DND-41 (cell line): ENCODE measurements around the gene DRD4.

Source experiments
- ATAC-seq: fragments of 200-7000 bp; cut with Tn5 transposase; 3 replicates; pipeline ENCODE4 v1.9.1; 2021; ENCODE audit warnings: low read depth; ENCODE audit not compliant: insufficient read depth
- DNase-seq: peaks from one replicate; pipeline ENCODE4 v3.0.0-alpha.2; 2020
- H2AFZ ChIP-seq: 2 replicates; pipeline ENCODE4 v1.6.0; 2012; ENCODE audit warnings: low read depth, low read length
- H3K27ac ChIP-seq: 2 replicates; pipeline ENCODE4 v1.5.1; 2012; ENCODE audit warnings: low read length, inconsistent platforms
- H3K27me3 ChIP-seq: fragments of 200-600 bp; sonication (generic); 2 replicates; pipeline ENCODE4 v1.6.0; 2012; ENCODE audit warnings: low read length, mild to moderate bottlenecking, inconsistent platforms; ENCODE audit not compliant: insufficient read depth, poor library complexity
- H3K36me3 ChIP-seq: 2 replicates; pipeline ENCODE4 v1.5.1; 2012; ENCODE audit warnings: low read length, inconsistent platforms; ENCODE audit not compliant: insufficient read depth
- H3K4me1 ChIP-seq: 2 replicates; pipeline ENCODE4 v1.5.1; 2012; ENCODE audit warnings: mild to moderate bottlenecking, low read length; ENCODE audit not compliant: insufficient read depth
- H3K4me2 ChIP-seq: 2 replicates; pipeline ENCODE4 v1.6.0; 2012; ENCODE audit warnings: mild to moderate bottlenecking, moderate library complexity, low read length, inconsistent platforms; ENCODE audit not compliant: insufficient read depth
- H3K4me3 ChIP-seq, 2 experiments: fragments of 200-600 bp in 1 of 2; shearing (Covaris generic) in 1 of 2; 2 replicates each; pipeline ENCODE4 v1.5.1; 2012 to 2016; ENCODE audit warnings: inconsistent platforms in 2 of 2, low read length in 2 of 2, mild to moderate bottlenecking in 2 of 2, low read depth in 1 of 2, moderate library complexity in 1 of 2
- H3K79me2 ChIP-seq: 2 replicates; pipeline ENCODE4 v1.6.0; 2012; ENCODE audit warnings: low read length, inconsistent platforms; ENCODE audit not compliant: insufficient read depth
- H3K9ac ChIP-seq: 2 replicates; pipeline ENCODE4 v1.6.0; 2012; ENCODE audit warnings: low read depth, mild to moderate bottlenecking, inconsistent platforms, low read length, moderate library complexity
- H3K9me3 ChIP-seq: 2 replicates; pipeline ENCODE4 v1.5.1; 2012; ENCODE audit warnings: low read length, moderate library complexity, mild to moderate bottlenecking, inconsistent platforms; ENCODE audit not compliant: insufficient read depth, severe bottlenecking
- H4K20me1 ChIP-seq: 2 replicates; pipeline ENCODE4 v1.6.0; 2012; ENCODE audit warnings: low read length; ENCODE audit not compliant: insufficient read depth
- CTCF ChIP-seq: IDR thresholded peaks from 2 replicates; pipeline ENCODE4 v1.5.1; 2012; ENCODE audit warnings: borderline replicate concordance, low read length, moderate library complexity, mild to moderate bottlenecking; ENCODE audit not compliant: poor library complexity, severe bottlenecking; ENCODE audit errors: extremely low read depth
- EZH2 ChIP-seq: IDR thresholded peaks from 3 replicates; pipeline ENCODE4 v1.6.1; 2012; ENCODE audit warnings: borderline replicate concordance, low read depth, mild to moderate bottlenecking, moderate library complexity, low read length, inconsistent platforms; ENCODE audit not compliant: severe bottlenecking

DRD4 gene

DNA sequence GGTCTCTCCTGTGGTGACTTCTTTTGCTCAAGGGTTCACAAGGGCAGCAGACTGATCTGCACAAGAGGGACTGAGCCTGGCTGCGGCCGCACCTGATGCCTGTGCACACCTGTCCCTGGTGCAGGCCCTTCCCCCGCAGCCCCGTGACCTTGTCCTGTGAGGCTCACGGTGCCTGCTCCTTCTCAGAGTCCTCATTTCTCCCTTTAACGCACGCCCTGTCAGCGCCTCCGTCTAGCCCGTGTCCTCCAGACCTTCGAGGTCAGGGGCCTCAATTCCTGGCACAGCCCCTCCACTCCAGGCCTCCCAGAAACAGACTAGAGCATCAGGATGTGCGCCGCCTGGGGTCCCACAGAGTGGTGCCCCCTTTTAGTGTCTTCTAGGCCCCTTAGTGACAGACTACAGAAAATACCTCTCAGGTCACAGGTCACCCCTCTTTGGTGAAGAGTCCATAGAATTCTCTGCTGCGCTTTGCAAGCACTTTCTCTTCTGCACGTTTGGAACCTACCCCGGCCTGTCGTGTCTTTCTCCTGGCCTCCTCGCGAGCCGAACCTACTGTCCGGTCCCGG, 1.0 kb upstream of the DRD4 start:
- Histone ChIP-seq H3K27me3 (no peaks in the 10 kb centered on the region), H3K36me3 (peaks cover 14% of the 10 kb centered on the region)
- no peak for ATAC-seq

GRCh38 chr11:637333-637592, 194 bp downstream of the DRD4 start:
- Histone ChIP-seq H4K20me1 (peaks cover 10% of the 10 kb centered on the region), H2AFZ (no peak overlapping the region), H3K36me3 (peaks cover 26% of the 10 kb centered on the region), H3K79me2 (no peaks in the 10 kb centered on the region), H3K4me3 (no peak overlapping the region), H3K9me3 (no peaks in the 10 kb centered on the region), H3K27me3 (no peaks in the 10 kb centered on the region), H3K9ac (no peak overlapping the region), H3K27ac (no peak overlapping the region), H3K4me2 (no peak overlapping the region), H3K4me1 (no peaks in the 10 kb centered on the region)
- no peak for DNase-seq
- TF ChIP-seq EZH2, result no peak
- TF ChIP-seq CTCF, result no peak
- no peak for ATAC-seq

More for the DNA sequence above, 1.0 kb upstream of the DRD4 start:
- no peak overlapping the region for H2AFZ ChIP-seq
- H3K4me3 ChIP-seq, result no peak overlapping the region
- H3K9ac ChIP-seq, result no peak overlapping the region
- peaks cover 6% of the 10 kb centered on the region; the same call in 1 of the 2 replicates for H4K20me1 ChIP-seq
- no peak for DNase-seq
- H3K9me3 ChIP-seq, result no peaks in the 10 kb centered on the region
- no peaks in the 10 kb centered on the region for H3K4me1 ChIP-seq
- no peak for TF ChIP-seq EZH2
- TF ChIP-seq CTCF, result no peak
- no peaks in the 10 kb centered on the region for H3K79me2 ChIP-seq
- no peak overlapping the region for H3K4me2 ChIP-seq
- no peak overlapping the region for H3K27ac ChIP-seq

- no peaks in the 10 kb centered on the region for H3K27me3 ChIP-seq
- H3K4me2 ChIP-seq, result no peak overlapping the region
- peaks cover 15% of the 10 kb centered on the region for H4K20me1 ChIP-seq
- no peak overlapping the region for H2AFZ ChIP-seq
- no peaks in the 10 kb centered on the region for H3K4me1 ChIP-seq
- ATAC-seq, result no peak; the same call in 2 of the 3 replicates
- no peak overlapping the region for H3K9ac ChIP-seq
- peaks cover 31% of the 10 kb centered on the region for H3K36me3 ChIP-seq
- no peak overlapping the region for H3K27ac ChIP-seq
- no peaks in the 10 kb centered on the region for H3K9me3 ChIP-seq
- no peak overlapping the region for H3K4me3 ChIP-seq
- no peaks in the 10 kb centered on the region for H3K79me2 ChIP-seq
- DNase-seq, result no peak
- TF ChIP-seq EZH2, result no peak
- TF ChIP-seq CTCF, result no peak
Observed at GRCh38 chr11:637593-638521, 788 bp downstream of the DRD4 start.
